HG03066 (cell line): ENCODE data around the gene UBE2D2.
"Not testable (repeated sequence)": the region's sequence is repeated elsewhere in the genome, so short reads cannot be mapped to it uniquely, and the experiment has no call there.

ENCODE experiments used
- ATAC-seq: cut with Tn5 transposase; IDR thresholded peaks from one replicate; pipeline ENCODE4 v1.9.1; 2021; ENCODE audit warnings: low read depth; ENCODE audit not compliant: unreplicated experiment

The UBE2D2 gene

GRCh38 chr5:139560752-139561654 is at the start of gene UBE2D2:
Gene UBE2D2, plus strand, starts transcription at chr5:139561339. Its CDS starts 453 bp downstream, at chr5:139561792.
- peak; percentile 71 for ATAC-seq

GRCh38 chr5:139512786-139513390 is 48.3 kb upstream of the UBE2D2 start:
- ATAC-seq = no peak

- ATAC-seq = peak; percentile 48
Observed at GRCh38 chr5:139513434-139513833, 47.7 kb upstream of the UBE2D2 start.

- peak; percentile 18 for ATAC-seq
Observed at GRCh38 chr5:139513852-139514485, 47.2 kb upstream of the UBE2D2 start.

- ATAC-seq = no peak
Observed at GRCh38 chr5:139514486-139514856, 46.7 kb upstream of the UBE2D2 start.

- peak; percentile 81 for ATAC-seq
Observed at GRCh38 chr5:139517683-139518564, 43.2 kb upstream of the UBE2D2 start.

GRCh38 chr5:139523635-139524445 is 37.3 kb upstream of the UBE2D2 start:
- no peak for ATAC-seq

GRCh38 chr5:139524446-139524845 is 36.7 kb upstream of the UBE2D2 start:
- no peak for ATAC-seq

- ATAC-seq = no peak
Observed at GRCh38 chr5:139524940-139525585, 36.1 kb upstream of the UBE2D2 start.

GRCh38 chr5:139525586-139526308 is 35.4 kb upstream of the UBE2D2 start:
- ATAC-seq = not testable (repeated sequence)

GRCh38 chr5:139526309-139527089 is 34.6 kb upstream of the UBE2D2 start:
- not testable (repeated sequence) for ATAC-seq

- ATAC-seq = not testable (repeated sequence)
Observed at GRCh38 chr5:139527090-139527470, 34.1 kb upstream of the UBE2D2 start.

- ATAC-seq = not testable (repeated sequence)
Observed at GRCh38 chr5:139527896-139528467, 33.2 kb upstream of the UBE2D2 start.

GRCh38 chr5:139528695-139529094 is 32.4 kb upstream of the UBE2D2 start:
- ATAC-seq = not testable (repeated sequence)

GRCh38 chr5:139530079-139530478 is 31.1 kb upstream of the UBE2D2 start:
- ATAC-seq = not testable (repeated sequence)

GRCh38 chr5:139531772-139532169 is 29.4 kb upstream of the UBE2D2 start:
- ATAC-seq = no peak

GRCh38 chr5:139543423-139543991 is 17.6 kb upstream of the UBE2D2 start:
- peak; percentile 84 for ATAC-seq
